Testis (tissue), 2 donors: Measurements from ENCODE around the gene WNT8A.

Experiments
- CTCF ChIP-seq, 3 experiments: fragments of 450-650 bp in 2 of 3; fragments of 200-600 bp in 1 of 3; sonication (generic) in 1 of 3; IDR thresholded peaks; one replicate each; pipeline ENCODE4 v1.5.1; 2016 to 2019; ENCODE audit warnings: antibody characterized with exemption in 3 of 3, mild to moderate bottlenecking in 2 of 3, moderate library complexity in 1 of 3
- POLR2A ChIP-seq: fragments of 450-650 bp; IDR thresholded peaks from one replicate; pipeline ENCODE4 v1.6.1; 2017; ENCODE audit warnings: antibody characterized with exemption, mild to moderate bottlenecking, moderate library complexity

- TF ChIP-seq POLR2A (no peak), CTCF (IDR thresholded peaks at IDR 0.05) (no peak)
These were observed 55.9 kb downstream of the WNT8A start for GRCh38 chr5:138139781-138140090.
